GM12878 (cell line): ENCODE measurements around the gene WWOX. TPM values are rescaled to one million over a fixed set of nuclear protein-coding genes. Genes with fewer than 3 reads are reported as not detected.

Source experiments
- ATAC-seq: fragments of 200-7000 bp; cut with Tn5 transposase; 3 replicates; pipeline ENCODE4 v1.9.1; 2020; ENCODE audit warnings: mild to moderate bottlenecking, moderate library complexity
- BruUV-seq: library from RNA; stranded (reverse); fragments of 400-500 nt; replicated peaks from 2 replicates; lab custom pipeline; 2021; lab: Mats Ljungman, UMichigan
- CTCF ChIA-PET: fragments of 300-600 bp; sonication (Branson Sonifier 250); formaldehyde crosslinking; extraction: SDS; loops from one replicate; lab custom pipeline; 2021; ENCODE audit warnings: inconsistent platforms; lab: Yijun Ruan, JAX
- POLR2A ChIA-PET: fragments of 350-600 bp; formaldehyde crosslinking; extraction: SDS; loops from one replicate; lab custom pipeline; 2021; ENCODE audit warnings: inconsistent platforms; lab: Charles Lee
- RAD21 ChIA-PET: fragments of 300-600 bp; sonication (Branson Sonifier 250); formaldehyde crosslinking; loops from one replicate; lab custom pipeline; 2023; ENCODE audit warnings: antibody characterized with exemption; ENCODE audit not compliant: unreplicated experiment; lab: Charles Lee
- SMC1A ChIA-PET: fragments of 300-600 bp; sonication (Branson Sonifier 250); formaldehyde crosslinking; loops from one replicate; lab custom pipeline; 2023; ENCODE audit not compliant: unreplicated experiment, uncharacterized antibody; lab: Charles Lee
- DNase-seq: peaks from one replicate; pipeline ENCODE4 v3.0.0-alpha.2; 2011; ENCODE audit warnings: low read depth, low spot score
- FAIRE-seq: peaks from 3 replicates; lab custom pipeline; 2011; peaks lifted over from hg19 to GRCh38; lab: Jason Lieb, UNC
- H2AFZ ChIP-seq: 2 replicates; pipeline ENCODE4 v1.6.0; 2011; ENCODE audit warnings: low read depth, low read length, control low read depth; ENCODE audit not compliant: control insufficient read depth
- H3K27ac ChIP-seq: 2 replicates; pipeline ENCODE4 v1.5.1; 2011; ENCODE audit warnings: control low read depth; ENCODE audit not compliant: control insufficient read depth, insufficient read depth
- H3K27me3 ChIP-seq, 2 experiments: replicated peaks in 1 of 2; 2 replicates each; pipeline versions ENCODE4 v1.6.0 to v1.6.1; 2011; ENCODE audit warnings: low read length in 1 of 2; ENCODE audit not compliant: control insufficient read depth in 2 of 2, insufficient read depth in 2 of 2
- H3K36me3 ChIP-seq, 2 experiments: 2 replicates each; pipeline ENCODE4 v1.5.1; 2011; ENCODE audit warnings: low read length in 1 of 2; ENCODE audit not compliant: control insufficient read depth in 2 of 2, insufficient read depth in 2 of 2
- H3K4me1 ChIP-seq: 2 replicates; pipeline ENCODE4 v1.6.1; 2011; ENCODE audit warnings: mild to moderate bottlenecking, low read length, moderate library complexity, mixed read lengths; ENCODE audit not compliant: control insufficient read depth, insufficient read depth
- H3K4me2 ChIP-seq: 2 replicates; pipeline ENCODE4 v1.6.0; 2011; ENCODE audit warnings: control low read depth; ENCODE audit not compliant: control insufficient read depth, insufficient read depth
- H3K4me3 ChIP-seq: fragments of 200-600 bp; sonication (generic); 2 replicates; pipeline ENCODE4 v1.5.1; 2016
- H3K79me2 ChIP-seq: 2 replicates; pipeline ENCODE4 v1.6.0; 2011; ENCODE audit warnings: low read length; ENCODE audit not compliant: control insufficient read depth, insufficient read depth
- H3K9ac ChIP-seq: 2 replicates; pipeline ENCODE4 v1.8.0; 2011; ENCODE audit warnings: low read length, control low read depth, mixed read lengths; ENCODE audit not compliant: control insufficient read depth, insufficient read depth
- H3K9me3 ChIP-seq: replicated peaks from 3 replicates; pipeline ENCODE4 v1.5.1; 2011; ENCODE audit warnings: mild to moderate bottlenecking, low read length; ENCODE audit not compliant: control insufficient read depth, insufficient read depth
- H4K20me1 ChIP-seq: 2 replicates; pipeline ENCODE4 v1.6.0; 2011; ENCODE audit not compliant: control insufficient read depth, insufficient read depth
- BCL11A ChIP-seq: IDR thresholded peaks from 2 replicates; pipeline ENCODE4 v1.6.1; 2011; ENCODE audit warnings: low read depth, low read length
- BHLHE40 ChIP-seq, 2 experiments: fragments of 450-650 bp in 1 of 2; IDR thresholded peaks; 2 replicates each; pipeline ENCODE4 v1.6.1; 2011 to 2017; ENCODE audit warnings: low read depth in 2 of 2, borderline replicate concordance in 1 of 2, improper control_type of control experiment in 1 of 2, low read length in 1 of 2, mild to moderate bottlenecking in 1 of 2
- CEBPB ChIP-seq, 2 experiments: fragments of 150-350 bp in 1 of 2; IDR thresholded peaks; 2 replicates each; pipeline ENCODE4 v1.6.1; 2012 to 2014; ENCODE audit warnings: low read depth in 2 of 2, low read length in 2 of 2, borderline replicate concordance in 1 of 2, inconsistent platforms in 1 of 2
- EP300 ChIP-seq, 2 experiments: fragments of 150-350 bp in 1 of 2; IDR thresholded peaks; 2 replicates each; pipeline ENCODE4 v1.6.1; 2011 to 2012; ENCODE audit warnings: low read depth in 2 of 2, low read length in 2 of 2, borderline replicate concordance in 1 of 2, improper control_type of control experiment in 1 of 2, inconsistent platforms in 1 of 2; ENCODE audit not compliant: control insufficient read depth in 1 of 2
- KDM1A ChIP-seq: fragments of 200-600 bp; sonication (generic); IDR thresholded peaks from 2 replicates; pipeline ENCODE4 v1.6.1; 2016; ENCODE audit warnings: borderline replicate concordance
- RELA ChIP-seq: fragments of 450-650 bp; IDR thresholded peaks from 2 replicates; pipeline ENCODE4 v1.8.0; 2014; ENCODE audit warnings: borderline replicate concordance; ENCODE audit not compliant: partially characterized antibody
- SRF ChIP-seq, 2 experiments: IDR thresholded peaks; 2 replicates each; pipeline ENCODE4 v1.6.1; 2011; ENCODE audit warnings: low read depth in 2 of 2, low read length in 2 of 2, mild to moderate bottlenecking in 1 of 2, moderate library complexity in 1 of 2
- WGBS: methylation state at CpG from one replicate; pipeline ENCODE4 v1.1.6; 2016; ENCODE audit warnings: low lambda C conversion rate; ENCODE audit not compliant: insufficient replicate concordance, insufficient coverage; ENCODE audit errors: missing lambda C conversion rate; 5-methylcytosine and 5-hydroxymethylcytosine counted together
- in situ Hi-C: fragments of 300-500 bp; cut with MboI; formaldehyde crosslinking; loops from 9 replicates; pipeline ENCODE4 v1.14.3; 2018; ENCODE audit warnings: mixed read lengths
- intact Hi-C: fragments of 100-400 bp; cut with micrococcal nuclease; formaldehyde crosslinking; loops from one replicate; pipeline ENCODE4 v1.14.2; 2022; ENCODE audit not compliant: unreplicated experiment
- polyA plus RNA-seq, 11 experiments: library from polyadenylated mRNA; depleted of rRNA in 4 of 11; unstranded in 6 of 11; stranded (reverse) in 5 of 11; fragments of >200 nt; fragmentation: Nextera tagmentation in 4 of 11; fragmentation: Illumina TruSeq in 1 of 11; extraction: Ambion mirVana in 4 of 11; extraction: Trizol in 1 of 11; gene quantifications; 1 replicate in 1 of 11; 2 replicates in 10 of 11; pipeline versions ENCODE4 v1.2.1 to v1.2.3, GENCODE V29; 2011 to 2016; ENCODE audit warnings: inconsistent platforms in 2 of 11, missing spikeins in 2 of 11, low read depth in 1 of 11
- total RNA-seq, 4 experiments: library from RNA; depleted of rRNA in 3 of 4; stranded (reverse); fragments of >200 nt in 3 of 4; fragmentation: Illumina TruSeq in 1 of 4; extraction: Trizol in 1 of 4; gene quantifications; 2 replicates each; pipeline versions ENCODE4 v1.2.1 to v1.2.3, GENCODE V29; 2013 to 2021
- TF ChIP-seq, protein P1 (sequence below): IDR thresholded peaks from 2 replicates; pipeline ENCODE4 v1.6.1; 2012; ENCODE audit warnings: low read depth, low read length, improper control_type of control experiment
- TF ChIP-seq, protein P2 (sequence below): fragments of 450-650 bp; IDR thresholded peaks from 2 replicates; pipeline ENCODE4 v1.6.1; 2017; ENCODE audit warnings: mild to moderate bottlenecking
- TF ChIP-seq, protein P3 (sequence below): fragments of 450-650 bp; IDR thresholded peaks from 2 replicates; pipeline ENCODE4 v1.6.1; 2018; ENCODE audit warnings: borderline replicate concordance, mild to moderate bottlenecking; ENCODE audit not compliant: partially characterized antibody

Gene WWOX
- total and polyA plus RNA-seq, 10 of the 15 experiments (the other 5 are each of a cell fraction or from before 2014, with no cell fraction given): 2.8 to 24.4 (median 17.8) TPM

DNA sequence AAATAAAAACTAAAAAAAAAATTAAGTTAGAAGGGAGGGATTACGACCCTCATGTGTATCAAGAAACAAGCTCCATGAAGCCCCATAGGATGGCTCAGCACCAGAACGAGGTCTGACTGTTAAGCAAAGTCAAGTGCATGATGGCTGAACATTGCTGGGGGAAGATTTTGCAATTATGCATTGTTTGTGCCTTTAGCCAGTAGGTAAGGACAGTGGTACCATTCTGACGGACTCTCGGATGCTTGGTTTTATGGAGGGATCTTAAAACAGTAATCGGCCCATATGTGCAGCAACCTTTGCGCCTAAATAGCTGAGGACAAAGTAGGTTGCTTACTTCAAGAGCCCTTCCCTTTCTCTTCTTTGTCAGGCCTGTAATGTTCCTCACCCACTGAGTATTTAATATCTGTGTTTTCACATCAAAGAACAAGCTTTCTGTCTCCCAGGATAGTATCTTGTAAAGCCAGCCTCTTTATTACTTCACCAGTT is 186.0 kb downstream of the WWOX start:
- ChIA-PET CTCF (no interaction called here), RAD21 (no interaction called here), POLR2A (no interaction called here), SMC1A (no interaction called here)
- BruUV-seq: no TSS peak
- Histone ChIP-seq H3K79me2 (no peaks in the 10 kb centered on the region), H3K27ac (no peak overlapping the region), H4K20me1 (no peaks in the 10 kb centered on the region), H3K4me3 (no peak overlapping the region), H3K36me3 (no peaks in the 10 kb centered on the region), H3K27me3 (no peaks in the 10 kb centered on the region), H3K4me2 (no peak overlapping the region), H3K9me3 (no peaks in the 10 kb centered on the region), H2AFZ (no peak overlapping the region), H3K4me1 (no peaks in the 10 kb centered on the region)
- in situ Hi-C loops: no loop called here
- DNase-seq (no peak), FAIRE-seq (no peak), ATAC-seq (no peak)
- intact Hi-C loops: no loop called here
- TF ChIP-seq, protein P1, sequence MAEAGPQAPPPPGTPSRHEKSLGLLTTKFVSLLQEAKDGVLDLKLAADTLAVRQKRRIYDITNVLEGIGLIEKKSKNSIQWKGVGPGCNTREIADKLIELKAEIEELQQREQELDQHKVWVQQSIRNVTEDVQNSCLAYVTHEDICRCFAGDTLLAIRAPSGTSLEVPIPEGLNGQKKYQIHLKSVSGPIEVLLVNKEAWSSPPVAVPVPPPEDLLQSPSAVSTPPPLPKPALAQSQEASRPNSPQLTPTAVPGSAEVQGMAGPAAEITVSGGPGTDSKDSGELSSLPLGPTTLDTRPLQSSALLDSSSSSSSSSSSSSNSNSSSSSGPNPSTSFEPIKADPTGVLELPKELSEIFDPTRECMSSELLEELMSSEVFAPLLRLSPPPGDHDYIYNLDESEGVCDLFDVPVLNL: no peak
- TF ChIP-seq KDM1A: no peak
- TF ChIP-seq, protein P2, sequence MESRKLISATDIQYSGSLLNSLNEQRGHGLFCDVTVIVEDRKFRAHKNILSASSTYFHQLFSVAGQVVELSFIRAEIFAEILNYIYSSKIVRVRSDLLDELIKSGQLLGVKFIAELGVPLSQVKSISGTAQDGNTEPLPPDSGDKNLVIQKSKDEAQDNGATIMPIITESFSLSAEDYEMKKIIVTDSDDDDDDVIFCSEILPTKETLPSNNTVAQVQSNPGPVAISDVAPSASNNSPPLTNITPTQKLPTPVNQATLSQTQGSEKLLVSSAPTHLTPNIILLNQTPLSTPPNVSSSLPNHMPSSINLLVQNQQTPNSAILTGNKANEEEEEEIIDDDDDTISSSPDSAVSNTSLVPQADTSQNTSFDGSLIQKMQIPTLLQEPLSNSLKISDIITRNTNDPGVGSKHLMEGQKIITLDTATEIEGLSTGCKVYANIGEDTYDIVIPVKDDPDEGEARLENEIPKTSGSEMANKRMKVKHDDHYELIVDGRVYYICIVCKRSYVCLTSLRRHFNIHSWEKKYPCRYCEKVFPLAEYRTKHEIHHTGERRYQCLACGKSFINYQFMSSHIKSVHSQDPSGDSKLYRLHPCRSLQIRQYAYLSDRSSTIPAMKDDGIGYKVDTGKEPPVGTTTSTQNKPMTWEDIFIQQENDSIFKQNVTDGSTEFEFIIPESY: no peak
- no peak for TF ChIP-seq SRF (IDR thresholded peaks at IDR 0.05; ENCODE audit: low read depth in 2 of 2, low read length in 2 of 2)
- TF ChIP-seq, protein P3, sequence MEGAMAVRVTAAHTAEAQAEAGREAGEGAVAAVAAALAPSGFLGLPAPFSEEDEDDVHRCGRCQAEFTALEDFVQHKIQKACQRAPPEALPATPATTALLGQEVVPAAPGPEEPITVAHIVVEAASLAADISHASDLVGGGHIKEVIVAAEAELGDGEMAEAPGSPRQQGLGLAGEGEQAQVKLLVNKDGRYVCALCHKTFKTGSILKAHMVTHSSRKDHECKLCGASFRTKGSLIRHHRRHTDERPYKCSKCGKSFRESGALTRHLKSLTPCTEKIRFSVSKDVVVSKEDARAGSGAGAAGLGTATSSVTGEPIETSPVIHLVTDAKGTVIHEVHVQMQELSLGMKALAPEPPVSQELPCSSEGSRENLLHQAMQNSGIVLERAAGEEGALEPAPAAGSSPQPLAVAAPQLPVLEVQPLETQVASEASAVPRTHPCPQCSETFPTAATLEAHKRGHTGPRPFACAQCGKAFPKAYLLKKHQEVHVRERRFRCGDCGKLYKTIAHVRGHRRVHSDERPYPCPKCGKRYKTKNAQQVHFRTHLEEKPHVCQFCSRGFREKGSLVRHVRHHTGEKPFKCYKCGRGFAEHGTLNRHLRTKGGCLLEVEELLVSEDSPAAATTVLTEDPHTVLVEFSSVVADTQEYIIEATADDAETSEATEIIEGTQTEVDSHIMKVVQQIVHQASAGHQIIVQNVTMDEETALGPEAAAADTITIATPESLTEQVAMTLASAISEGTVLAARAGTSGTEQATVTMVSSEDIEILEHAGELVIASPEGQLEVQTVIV: no peak
- no peak for TF ChIP-seq RELA
- TF ChIP-seq CEBPB (IDR thresholded peaks at IDR 0.05; ENCODE audit: borderline replicate concordance in 1 of 2, low read depth in 2 of 2, low read length in 2 of 2): no peak
- TF ChIP-seq BHLHE40 (IDR thresholded peaks at IDR 0.05; ENCODE audit: borderline replicate concordance in 1 of 2, low read depth in 2 of 2, low read length in 1 of 2): no peak
- TF ChIP-seq EP300 (IDR thresholded peaks at IDR 0.05; ENCODE audit: borderline replicate concordance in 1 of 2, control insufficient read depth in 1 of 2, low read depth in 2 of 2, low read length in 2 of 2): no peak
- TF ChIP-seq BCL11A: no peak
- TF ChIP-seq, all 136 proteins: peak for 0
- 59% methylated on average over 6 of the region's 6 CpGs for WGBS
- no peak overlapping the region for H3K9ac ChIP-seq
